GM19467 (cell line): ENCODE measurements around the gene DUSP1.

Experiments
- ATAC-seq: cut with Tn5 transposase; IDR thresholded peaks from one replicate; pipeline ENCODE4 v1.9.1; 2021; ENCODE audit warnings: mild to moderate bottlenecking, moderate library complexity; ENCODE audit not compliant: unreplicated experiment

DUSP1 gene

GRCh38 chr5:172782169-172783039 is 11.4 kb upstream of the DUSP1 start:
- no peak for ATAC-seq

DNA sequence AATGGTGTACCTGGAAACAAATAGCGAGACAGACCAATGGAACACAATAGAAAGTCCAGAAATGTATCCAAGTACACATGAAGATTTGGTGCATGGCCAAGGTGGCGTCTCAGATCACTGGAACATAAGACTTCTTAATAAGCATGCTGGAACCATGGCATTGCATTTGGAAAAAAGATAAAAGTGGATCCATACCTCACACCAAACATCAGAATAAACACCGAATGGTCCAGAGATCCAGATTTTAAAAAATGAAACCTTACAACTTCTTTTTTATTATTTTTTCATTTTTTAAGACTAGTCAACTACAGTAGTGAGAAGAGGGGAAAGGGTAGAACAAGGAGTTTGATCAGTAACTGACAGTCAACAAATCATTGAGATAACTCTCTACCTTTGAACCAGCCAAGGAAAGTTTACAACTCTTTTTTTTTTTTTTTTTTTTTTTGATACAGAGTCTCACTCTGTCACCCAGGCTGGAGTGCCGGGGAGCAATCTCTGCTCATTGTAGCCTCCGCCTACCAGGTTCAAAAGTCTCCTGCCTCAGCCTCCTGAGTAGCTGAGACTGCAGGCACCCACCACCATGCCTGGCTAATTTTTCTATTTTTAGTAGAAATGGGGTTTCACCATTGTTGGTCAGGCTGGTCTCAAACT is 8.8 kb upstream of the DUSP1 start:
- ATAC-seq, result no peak

DNA sequence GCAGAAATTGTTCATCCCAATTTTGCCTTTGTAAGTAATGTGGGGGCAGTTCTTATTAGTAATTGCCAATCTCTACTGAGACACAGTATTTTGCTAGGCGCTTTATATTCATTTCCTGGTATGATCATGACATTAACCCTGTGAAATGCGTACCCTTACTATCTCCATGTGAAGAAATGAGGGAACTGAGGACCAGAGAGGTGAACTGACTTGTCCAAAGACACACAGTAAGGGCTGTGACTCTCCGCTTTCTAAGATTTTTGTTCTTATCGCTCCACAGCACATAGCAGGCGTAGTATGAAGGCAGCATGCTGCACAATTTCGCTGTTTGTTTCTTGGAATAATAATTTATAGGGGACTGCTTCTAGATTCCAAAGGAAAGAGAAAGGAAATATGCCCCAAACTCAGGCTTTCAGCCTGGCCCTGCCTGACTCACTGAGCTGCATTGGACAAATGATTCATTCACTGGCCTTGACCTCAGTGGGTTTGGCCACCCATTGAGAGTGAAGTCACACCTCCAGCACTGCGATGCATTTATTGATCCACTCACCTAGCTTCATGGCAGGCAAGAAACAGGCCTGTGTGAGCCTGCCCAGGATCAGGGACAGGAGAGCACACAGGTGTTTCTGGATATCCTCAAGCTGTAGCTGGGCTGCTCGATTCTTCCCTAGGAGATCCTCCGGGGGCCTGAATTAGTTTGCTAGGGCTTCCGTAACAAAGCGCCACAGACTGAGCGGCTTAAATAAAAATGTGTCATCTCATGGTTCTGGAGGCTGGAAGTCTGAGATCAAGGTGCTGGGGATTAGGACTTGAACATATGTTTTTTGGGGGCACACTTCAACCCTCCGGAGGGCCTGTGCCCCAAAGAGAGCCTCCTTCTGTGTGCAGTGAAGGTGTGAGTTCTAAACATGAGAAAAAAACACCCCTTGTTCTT is 7.2 kb upstream of the DUSP1 start:
- peak; percentile 16 for ATAC-seq

DNA sequence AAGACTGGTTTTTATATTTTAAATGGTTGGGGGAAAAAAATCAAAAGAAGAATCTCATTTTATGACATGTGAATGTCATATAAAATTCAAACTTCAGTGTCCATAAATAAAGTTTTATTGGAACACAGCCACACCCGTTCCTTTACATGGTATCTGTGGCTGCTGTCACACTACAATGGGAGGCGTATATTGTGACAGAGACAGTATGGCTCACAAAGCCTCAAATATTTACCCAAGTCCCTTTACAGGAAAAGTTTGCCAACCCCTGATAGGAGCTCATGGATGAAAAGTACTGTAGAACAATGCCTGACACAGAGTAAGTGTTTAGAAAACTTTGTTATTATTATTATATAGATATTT is 5.2 kb upstream of the DUSP1 start:
- ATAC-seq, result no peak

- ATAC-seq, result no peak
Measured at GRCh38 chr5:172775326-172776234, 4.6 kb upstream of the DUSP1 start.

DNA sequence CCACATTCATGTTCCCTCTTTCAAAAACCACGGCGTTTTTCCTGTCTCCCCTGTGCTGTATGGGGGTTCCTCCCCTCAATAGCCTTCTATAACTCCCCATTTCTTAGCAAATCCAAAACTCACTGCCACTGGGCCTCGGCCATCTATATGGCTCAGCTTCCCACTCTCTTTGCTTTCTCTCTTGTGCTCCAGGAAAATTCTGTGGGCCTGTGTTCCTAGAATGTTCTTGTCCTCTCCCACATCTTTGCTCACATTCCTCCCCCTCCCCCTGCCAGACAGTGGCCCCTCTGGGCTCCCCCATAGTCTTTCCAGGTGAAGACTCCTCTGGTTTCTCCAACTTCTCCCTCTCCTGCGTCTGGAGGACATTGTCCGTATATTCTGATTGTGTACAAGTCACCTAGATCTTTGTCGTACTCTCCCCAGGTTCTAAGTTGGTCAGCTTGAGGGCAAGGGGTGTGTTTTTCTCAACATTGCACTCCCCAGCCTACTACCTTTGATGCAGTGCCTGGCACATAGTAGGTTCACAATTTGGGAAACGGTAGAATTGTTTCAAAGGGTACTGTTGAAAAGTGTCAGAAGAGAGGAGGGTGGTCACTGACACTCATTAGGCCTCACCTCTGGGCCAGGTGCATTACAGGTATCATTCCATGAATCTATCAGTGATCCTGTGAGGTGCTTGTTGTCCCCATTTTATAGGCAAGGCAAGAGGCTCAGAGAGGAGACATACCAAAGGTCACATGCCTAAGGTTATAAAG is 3.7 kb upstream of the DUSP1 start:
- no peak for ATAC-seq

- ATAC-seq, result no peak
Measured at GRCh38 chr5:172773481-172774469, 2.8 kb upstream of the DUSP1 start.

DNA sequence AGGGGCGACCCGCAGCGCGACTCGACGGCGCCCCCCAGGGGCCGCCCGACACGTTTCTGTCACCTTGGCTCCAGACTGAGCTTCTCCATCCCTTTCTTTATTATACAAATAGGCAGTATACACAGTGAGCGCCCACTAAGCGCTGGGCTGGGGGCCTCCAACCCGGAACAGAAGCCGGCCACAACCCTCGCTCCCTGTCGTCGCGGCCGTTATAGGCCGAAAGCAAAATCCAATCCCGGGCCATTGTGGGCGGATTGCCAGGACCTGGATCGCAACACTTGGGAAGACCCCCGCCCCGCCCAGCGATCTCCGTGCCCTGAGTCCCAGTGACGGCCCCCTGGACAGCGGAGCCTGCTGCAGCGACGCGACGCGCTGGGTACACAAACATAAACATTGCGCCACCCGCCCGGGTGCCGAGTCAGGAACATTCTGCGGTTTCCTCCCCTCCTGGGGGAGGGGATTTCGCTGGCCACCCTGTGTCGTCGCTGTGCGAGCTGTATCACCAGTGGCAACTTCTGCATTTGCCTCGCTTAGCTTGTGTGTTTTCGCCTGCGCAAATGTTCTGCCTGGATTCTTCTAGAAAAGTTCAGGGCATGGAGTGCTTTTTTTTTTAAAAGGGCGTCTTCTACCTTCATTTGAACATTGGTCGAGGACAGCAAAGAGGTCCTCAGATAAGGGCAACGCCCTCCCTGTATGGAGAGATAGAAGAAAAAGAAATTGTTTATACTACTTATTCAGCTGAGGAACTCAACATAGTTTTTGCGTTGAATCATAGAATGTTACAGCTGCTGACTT is 1.3 kb upstream of the DUSP1 start:
- no peak for ATAC-seq

DNA sequence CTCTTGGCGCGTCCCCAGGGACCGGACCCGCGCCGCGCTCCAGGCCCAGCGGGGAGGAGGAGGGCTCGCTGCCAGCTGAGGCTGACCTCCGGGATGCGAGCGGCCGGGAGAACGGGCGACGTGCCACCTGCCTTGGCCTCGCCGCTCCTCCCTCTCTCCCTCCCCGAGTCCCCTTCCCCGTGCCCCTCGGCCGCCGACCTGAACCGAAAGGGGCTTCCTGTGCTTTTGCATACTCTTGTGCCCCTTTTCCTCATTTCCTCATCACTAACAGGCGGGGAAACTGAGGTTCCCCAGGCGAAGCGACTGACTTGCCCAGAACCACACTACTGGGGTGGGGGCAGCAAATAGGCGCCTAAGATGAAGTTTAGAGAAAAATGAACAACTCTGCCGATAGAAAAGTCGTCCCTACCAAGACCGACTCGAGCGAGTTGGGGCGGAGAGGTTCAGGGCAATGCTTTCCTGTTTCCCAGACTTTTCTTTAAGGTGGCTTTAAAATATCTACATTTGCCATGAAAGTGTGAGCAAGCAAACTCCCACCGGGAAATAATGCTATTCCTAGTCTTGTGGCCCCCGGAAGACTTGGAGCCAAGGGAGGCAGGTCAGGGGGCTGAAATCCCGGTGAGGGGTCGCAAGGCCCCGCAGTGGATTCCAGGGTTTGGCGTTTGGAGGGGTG is 580 bp upstream of the DUSP1 start:
- ATAC-seq, result no peak

DNA sequence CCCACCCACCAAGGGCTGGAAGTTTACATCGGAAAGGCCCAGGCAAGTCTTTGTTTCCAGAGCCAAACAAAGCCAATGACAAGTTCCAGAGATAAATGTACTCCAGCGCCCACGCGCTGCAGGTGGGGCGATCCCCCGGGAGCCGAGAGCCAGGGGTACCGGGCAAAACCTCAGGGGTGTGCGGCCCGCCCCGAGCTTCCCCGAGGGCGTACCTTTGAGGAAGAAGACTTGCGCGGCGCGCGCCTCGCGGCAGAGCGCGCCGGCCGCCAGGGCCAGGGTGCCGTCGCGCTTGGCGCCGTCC is 671 bp downstream of the DUSP1 start:
- ATAC-seq, result no peak

DNA sequence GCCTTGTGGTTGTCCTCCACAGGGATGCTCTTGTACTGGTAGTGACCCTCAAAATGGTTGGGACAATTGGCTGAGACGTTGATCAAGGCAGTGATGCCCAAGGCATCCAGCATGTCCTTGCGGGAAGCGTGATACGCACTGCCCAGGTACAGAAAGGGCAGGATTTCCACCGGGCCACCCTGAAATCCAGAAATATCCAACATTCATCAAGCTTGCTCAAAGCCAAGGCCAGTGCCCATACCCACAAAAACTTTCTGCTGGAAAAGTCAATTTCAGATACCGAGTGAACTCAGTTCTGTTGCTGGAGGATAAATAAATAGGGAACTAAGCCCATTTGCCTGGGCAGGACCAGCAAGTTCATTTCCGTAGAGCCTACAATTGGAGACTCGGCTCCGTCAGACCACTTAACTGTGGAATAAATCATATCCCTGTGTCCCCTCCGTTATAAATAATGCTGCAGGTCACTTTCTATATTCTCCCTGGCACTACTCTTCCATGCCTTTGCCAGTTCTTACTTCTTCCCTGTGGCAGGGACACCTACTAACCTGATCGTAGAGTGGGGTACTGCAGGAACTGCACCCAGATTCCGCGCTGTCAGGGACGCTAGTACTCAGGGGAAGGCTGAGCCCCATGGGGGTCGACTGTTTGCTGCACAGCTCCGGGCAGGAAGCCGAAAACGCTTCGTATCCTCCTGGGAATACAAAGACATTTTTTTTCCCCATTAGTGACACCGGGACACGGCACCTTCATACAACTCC is 1.2 kb downstream of the DUSP1 start:
- no peak for ATAC-seq

- ATAC-seq, result no peak
Measured at GRCh38 chr5:172769342-172769615, 1.7 kb downstream of the DUSP1 start.

DNA sequence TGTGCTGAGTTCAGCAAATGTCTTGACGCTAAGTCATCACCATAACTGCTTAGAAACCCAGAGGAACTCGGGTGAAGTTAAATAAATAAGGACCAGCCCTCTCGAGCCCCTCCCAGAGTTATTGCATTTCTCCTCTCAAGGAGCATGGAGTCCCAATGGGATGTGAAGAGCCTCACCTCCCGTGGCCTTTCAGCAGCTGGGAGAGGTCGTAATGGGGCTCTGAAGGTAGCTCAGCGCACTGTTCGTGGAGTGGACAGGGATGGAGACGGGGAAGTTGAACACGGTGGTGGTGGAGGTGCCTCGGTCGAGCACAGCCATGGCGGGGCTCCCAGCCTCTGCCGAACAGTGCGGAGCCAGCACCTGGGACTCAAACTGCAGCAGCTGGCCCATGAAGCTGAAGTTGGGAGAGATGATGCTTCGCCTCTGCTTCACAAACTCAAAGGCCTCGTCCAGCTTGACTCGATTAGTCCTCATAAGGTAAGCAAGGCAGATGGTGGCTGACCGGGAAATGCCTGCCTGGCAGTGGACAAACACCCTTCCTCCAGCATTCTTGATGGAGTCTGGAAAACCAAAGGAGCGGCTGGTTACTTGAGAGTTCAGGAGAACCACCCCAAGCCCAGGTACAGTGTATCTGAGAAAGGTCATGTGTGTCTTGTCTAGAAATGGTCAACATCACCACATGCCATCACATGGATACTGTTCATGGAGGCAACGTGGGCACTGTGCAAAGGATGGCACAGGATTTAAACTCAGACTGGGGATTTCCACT is 2.2 kb downstream of the DUSP1 start:
- ATAC-seq, result no peak

- no peak for ATAC-seq
Measured at GRCh38 chr5:172768098-172768572, 2.9 kb downstream of the DUSP1 start.

DNA sequence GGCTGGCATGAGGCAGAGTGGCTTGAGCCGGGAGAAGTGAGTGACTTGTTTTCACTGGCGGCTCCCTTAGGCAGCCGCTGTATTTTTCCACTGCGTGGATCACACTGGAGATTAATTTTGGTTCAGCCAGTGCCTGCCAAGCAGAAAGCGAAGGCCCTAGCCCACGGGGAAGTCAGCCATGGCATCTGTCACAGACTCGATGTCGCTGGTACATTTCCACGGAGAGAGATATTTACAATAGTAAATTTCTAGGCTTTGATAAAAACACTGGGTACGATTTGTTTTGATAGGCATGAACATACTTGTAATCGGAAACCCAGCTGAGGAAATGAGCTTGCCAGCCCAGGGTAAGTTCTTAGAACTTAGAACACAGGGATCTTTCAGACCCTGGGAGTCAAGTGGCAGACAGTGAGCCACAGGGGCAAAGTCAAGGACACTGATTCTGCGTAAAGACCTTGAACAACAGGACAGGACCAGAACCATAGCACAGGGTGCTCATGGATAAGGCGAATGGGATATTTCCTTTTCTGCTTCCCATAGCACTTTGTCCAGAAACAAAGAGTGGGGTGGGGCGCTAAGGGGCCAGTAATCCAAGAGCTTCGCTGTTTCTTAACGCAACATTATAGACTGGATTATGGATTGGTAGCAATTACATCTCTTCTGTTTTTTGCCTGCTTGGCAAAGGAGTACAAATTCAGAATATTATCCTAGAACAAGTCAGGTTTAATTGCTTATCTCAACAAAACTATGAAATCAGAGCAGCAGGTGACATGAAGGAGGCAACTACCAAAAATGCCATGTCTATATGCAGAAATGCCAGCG is 4.5 kb downstream of the DUSP1 start:
- no peak for ATAC-seq
